Fibroblast of lung (primary cell): ENCODE data around the gene ZNF521.

Source experiments
- EZH2 ChIP-seq: IDR thresholded peaks from 2 replicates; pipeline ENCODE4 v1.5.1; 2012; ENCODE audit warnings: low read length, control low read depth, mild to moderate bottlenecking; ENCODE audit errors: missing control alignments
- TF ChIP-seq, protein P1 (sequence below), 2 donors: IDR thresholded peaks in 1 of 2; conservative IDR thresholded peaks in 1 of 2; 1 replicate in 1 of 2; 2 replicates in 1 of 2; pipeline ENCODE4 v1.5.1; 2011 to 2012; ENCODE audit warnings: low read length in 2 of 2, control low read depth in 1 of 2, inconsistent platforms in 1 of 2, low read depth in 1 of 2, mild to moderate bottlenecking in 1 of 2

DNA sequence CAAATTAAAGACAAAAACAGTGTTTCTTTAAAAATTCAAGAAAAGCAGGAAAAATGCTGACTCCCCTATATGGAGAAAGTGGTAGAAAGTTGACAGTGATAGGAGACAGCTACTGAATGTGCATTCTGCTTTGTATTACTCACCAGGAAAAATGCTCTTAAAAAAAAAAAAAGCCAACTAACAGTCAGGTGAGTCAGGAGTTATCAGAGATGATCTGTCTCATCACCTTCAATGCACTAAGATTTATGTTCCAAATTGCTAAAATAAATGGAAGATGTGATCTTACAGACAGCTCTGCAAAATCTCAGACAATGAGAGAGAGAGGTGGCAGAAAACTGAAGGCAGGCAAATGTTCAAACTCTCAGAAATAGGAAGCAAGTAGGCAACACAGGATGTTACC lies 47.6 kb upstream of the ZNF521 start:
- TF ChIP-seq, protein P1, sequence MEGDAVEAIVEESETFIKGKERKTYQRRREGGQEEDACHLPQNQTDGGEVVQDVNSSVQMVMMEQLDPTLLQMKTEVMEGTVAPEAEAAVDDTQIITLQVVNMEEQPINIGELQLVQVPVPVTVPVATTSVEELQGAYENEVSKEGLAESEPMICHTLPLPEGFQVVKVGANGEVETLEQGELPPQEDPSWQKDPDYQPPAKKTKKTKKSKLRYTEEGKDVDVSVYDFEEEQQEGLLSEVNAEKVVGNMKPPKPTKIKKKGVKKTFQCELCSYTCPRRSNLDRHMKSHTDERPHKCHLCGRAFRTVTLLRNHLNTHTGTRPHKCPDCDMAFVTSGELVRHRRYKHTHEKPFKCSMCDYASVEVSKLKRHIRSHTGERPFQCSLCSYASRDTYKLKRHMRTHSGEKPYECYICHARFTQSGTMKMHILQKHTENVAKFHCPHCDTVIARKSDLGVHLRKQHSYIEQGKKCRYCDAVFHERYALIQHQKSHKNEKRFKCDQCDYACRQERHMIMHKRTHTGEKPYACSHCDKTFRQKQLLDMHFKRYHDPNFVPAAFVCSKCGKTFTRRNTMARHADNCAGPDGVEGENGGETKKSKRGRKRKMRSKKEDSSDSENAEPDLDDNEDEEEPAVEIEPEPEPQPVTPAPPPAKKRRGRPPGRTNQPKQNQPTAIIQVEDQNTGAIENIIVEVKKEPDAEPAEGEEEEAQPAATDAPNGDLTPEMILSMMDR (conservative IDR thresholded peaks at IDR 0.05 in 1 of 2, IDR thresholded peaks at IDR 0.05 in 1 of 2; ENCODE audit: low read depth in 1 of 2, low read length in 2 of 2), result no peak
- no peak for TF ChIP-seq EZH2
